K562 (cell line): ENCODE results near the gene KCTD11. TPM values are rescaled to one million over a fixed set of nuclear protein-coding genes. Genes with fewer than 3 reads are reported as not detected.

Source experiments
- ARNT ChIP-seq, 2 experiments: fragments of 450-650 bp; IDR thresholded peaks; 2 replicates each; pipeline ENCODE4 v1.6.1; 2016; ENCODE audit warnings: mild to moderate bottlenecking in 1 of 2
- CHCHD3 ChIP-seq: fragments of 250-450 bp; sonication (Bioruptor Pico); IDR thresholded peaks from 2 replicates; pipeline ENCODE4 v2.1.2; 2022; ENCODE audit warnings: mild to moderate bottlenecking
- CREB1 ChIP-seq, 2 experiments: sonication (generic) in 1 of 2; formaldehyde crosslinking in 1 of 2; IDR thresholded peaks; 2 replicates each; pipeline versions ENCODE4 v1.6.1 to v1.8.0; 2012 to 2022; ENCODE audit warnings: inconsistent platforms in 1 of 2, mild to moderate bottlenecking in 1 of 2, missing genetic modification reagents in 1 of 2, moderate library complexity in 1 of 2
- ETV1 ChIP-seq: fragments of 450-650 bp; conservative IDR thresholded peaks from 2 replicates; pipeline ENCODE4 v1.6.1; 2016; ENCODE audit warnings: missing genetic modification characterization, control low read depth, low read depth, missing compliant biosample characterization
- HDAC2 ChIP-seq: fragments of 450-650 bp; IDR thresholded peaks from 2 replicates; pipeline ENCODE4 v1.6.1; 2016; ENCODE audit warnings: mild to moderate bottlenecking
- KDM4B ChIP-seq, 2 experiments: fragments of 450-650 bp in 1 of 2; sonication (generic) in 1 of 2; IDR thresholded peaks; 2 replicates each; pipeline ENCODE4 v1.6.1; 2016 to 2017; ENCODE audit warnings: borderline replicate concordance in 2 of 2, antibody characterized with exemption in 1 of 2, low read depth in 1 of 2, mild to moderate bottlenecking in 1 of 2
- KLF16 ChIP-seq: IDR thresholded peaks from 2 replicates; pipeline ENCODE4 v1.6.1; 2016; ENCODE audit warnings: antibody characterized with exemption
- MAFF ChIP-seq: IDR thresholded peaks from 2 replicates; pipeline ENCODE4 v1.6.1; 2012; ENCODE audit warnings: low read length, improper control_type of control experiment
- MLX ChIP-seq, 2 experiments: fragments of 450-650 bp in 1 of 2; sonication (generic) in 1 of 2; formaldehyde crosslinking; conservative IDR thresholded peaks; 2 replicates each; pipeline versions ENCODE4 v1.4.0 to v1.8.1; 2020 to 2022; ENCODE audit warnings: mild to moderate bottlenecking in 1 of 2, missing genetic modification reagents in 1 of 2
- MNT ChIP-seq, 2 experiments: fragments of 450-650 bp; conservative IDR thresholded peaks; 2 replicates each; pipeline ENCODE4 v1.6.1; 2017; ENCODE audit warnings: mild to moderate bottlenecking in 2 of 2, moderate library complexity in 2 of 2
- MTF1 ChIP-seq: fragments of 250-450 bp; sonication (Bioruptor Pico); IDR thresholded peaks from 2 replicates; pipeline ENCODE4 v1.9.0; 2021; ENCODE audit warnings: moderate library complexity, mild to moderate bottlenecking, inconsistent platforms, borderline replicate concordance
- NCOA2 ChIP-seq, 2 experiments: fragments of 450-650 bp; IDR thresholded peaks; 2 replicates each; pipeline ENCODE4 v1.6.1; 2018; ENCODE audit warnings: mild to moderate bottlenecking in 2 of 2, moderate library complexity in 1 of 2; ENCODE audit not compliant: partially characterized antibody in 2 of 2
- NFRKB ChIP-seq: fragments of 450-650 bp; IDR thresholded peaks from 2 replicates; pipeline ENCODE4 v1.6.1; 2016; ENCODE audit warnings: low read depth
- PHF21A ChIP-seq: fragments of 450-650 bp; IDR thresholded peaks from 2 replicates; pipeline ENCODE4 v1.6.1; 2017; ENCODE audit warnings: low read depth, borderline replicate concordance
- POLR2A ChIP-seq: fragments of 450-650 bp; conservative IDR thresholded peaks from 2 replicates; pipeline ENCODE4 v1.6.1; 2016
- SMAD3 ChIP-seq: fragments of 450-650 bp; formaldehyde crosslinking; conservative IDR thresholded peaks from 2 replicates; pipeline ENCODE4 v1.4.0; 2020; ENCODE audit warnings: mild to moderate bottlenecking
- SMARCB1 ChIP-seq: IDR thresholded peaks from 2 replicates; pipeline ENCODE4 v1.6.1; 2011; ENCODE audit warnings: improper control_type of control experiment, low read depth; ENCODE audit not compliant: insufficient read length
- VEZF1 ChIP-seq: fragments of 200-800 bp; sonication (Bioruptor generic); IDR thresholded peaks from 2 replicates; pipeline ENCODE4 v1.6.1; 2017; ENCODE audit warnings: missing genetic modification characterization, missing compliant biosample characterization
- ZNF583 ChIP-seq: fragments of 250-450 bp; sonication (Bioruptor Pico); IDR thresholded peaks from 2 replicates; pipeline ENCODE4 v1.4.0; 2020
- polyA plus RNA-seq, 8 experiments: library from polyadenylated mRNA; depleted of rRNA in 4 of 8; stranded (reverse) in 5 of 8; unstranded in 3 of 8; fragments of >200 nt; fragmentation: Nextera tagmentation in 2 of 8; fragmentation: Illumina TruSeq in 1 of 8; extraction: Ambion mirVana in 2 of 8; extraction: Trizol in 1 of 8; gene quantifications; 2 replicates each; pipeline versions ENCODE4 v1.2.1 to v1.2.3, GENCODE V29; 2011 to 2014; ENCODE audit warnings: inconsistent platforms in 1 of 8, missing spikeins in 1 of 8
- total RNA-seq, 7 experiments: library from RNA; depleted of rRNA in 6 of 7; stranded (reverse); fragments of >200 nt in 6 of 7; fragmentation: Illumina TruSeq in 2 of 7; extraction: Trizol in 2 of 7; gene quantifications; 2 replicates each; pipeline versions ENCODE4 v1.2.1 to v1.2.3, GENCODE V29; 2011 to 2021; ENCODE audit warnings: low replicate concordance in 1 of 7

Gene KCTD11
- total and polyA plus RNA-seq, 9 of the 15 experiments (the other 6 are each of a cell fraction or from before 2014, with no cell fraction given), result 0.01 to 3.2 (median 2.5) TPM; not detected in 1

- TF ChIP-seq SMAD3 (CRISPR knock-in tag) (no peak), ZNF583 (no peak), POLR2A (peak; percentile 83), KLF16 (no peak), HDAC2 (no peak; the same call in 1 of the 2 replicates), VEZF1 (CRISPR knock-in tag) (peak; percentile 91), MNT (conservative IDR thresholded peaks at IDR 0.05) (peak; percentile 82 to 90), CHCHD3 (no peak), ETV1 (tag) (no peak), NFRKB (peak; percentile 93), NCOA2 (IDR thresholded peaks at IDR 0.05; ENCODE audit: partially characterized antibody in 2 of 2) (no peak), PHF21A (no peak), ARNT (IDR thresholded peaks at IDR 0.05) (0 out of 4 replicates have a peak, but pooled peaks of 1 of the 2 experiments have one; percentile 3), CREB1 (IDR thresholded peaks at IDR 0.05) (peak; percentile 69; the same call in 1 of the 2 replicates), CREB1 (CRISPR knock-in tag; IDR thresholded peaks at IDR 0.05) (peak; percentile 71; the same call in 1 of the 2 replicates), KDM4B (IDR thresholded peaks at IDR 0.05; ENCODE audit: borderline replicate concordance in 2 of 2, low read depth in 1 of 2) (no peak), MAFF (no peak), SMARCB1 (no peak), MTF1 (no peak), MLX (CRISPR knock-in tag; conservative IDR thresholded peaks at IDR 0.05) (no peak)
Observed at GRCh38 chr17:7306911-7307685, 44.9 kb upstream of the KCTD11 start, which contains the start of gene EIF5A (continued).
